Effector CD4-positive, alpha-beta T cell (primary cell): ENCODE results near the gene SAFB.

Source experiments
- DNase-seq: peaks from one replicate; pipeline ENCODE4 v3.0.0-alpha.2; 2020
- total RNA-seq: gene quantifications from one replicate; lab custom pipeline; 2026; lab: John Stamatoyannopoulos, UW

The SAFB gene
- total RNA-seq, result 171 reads per million, percentile 91 among the genes with 10 or more reads in this experiment

- DNase-seq, result peak; percentile 99
Observed at GRCh38 chr19:5622465-5623396, at the start of gene SAFB, which contains the start of gene SAFB2. Gene SAFB (plus strand): TSS chr19:5623083. CDS start chr19:5623206, 123 bp downstream. Gene SAFB2 (minus strand): TSS chr19:5622776. CDS start chr19:5622715, 61 bp downstream.

- no peak for DNase-seq
Observed at GRCh38 chr19:5575590-5575989, 47.3 kb upstream of the SAFB start.

GRCh38 chr19:5578097-5578846, 44.6 kb upstream of the SAFB start:
- peak; percentile 65 for DNase-seq

- DNase-seq, result no peak
Observed at GRCh38 chr19:5579286-5579685, 43.6 kb upstream of the SAFB start.

- no peak for DNase-seq
Observed at GRCh38 chr19:5579697-5580096, 43.2 kb upstream of the SAFB start.

- no peak for DNase-seq
Observed at GRCh38 chr19:5580161-5580571, 42.7 kb upstream of the SAFB start.

GRCh38 chr19:5585461-5586299, 37.2 kb upstream of the SAFB start:
- DNase-seq, result no peak

- no peak for DNase-seq
Observed at GRCh38 chr19:5586300-5587070, 36.4 kb upstream of the SAFB start.

- no peak for DNase-seq
Observed at GRCh38 chr19:5587071-5587455, 35.8 kb upstream of the SAFB start.

- DNase-seq, result no peak
Observed at GRCh38 chr19:5587661-5588060, 35.2 kb upstream of the SAFB start.

- DNase-seq, result no peak
Observed at GRCh38 chr19:5588441-5588840, 34.4 kb upstream of the SAFB start.

GRCh38 chr19:5588906-5589676, 33.8 kb upstream of the SAFB start:
- no peak for DNase-seq

GRCh38 chr19:5590151-5590864, 32.6 kb upstream of the SAFB start:
- no peak for DNase-seq

GRCh38 chr19:5590865-5591154, 32.1 kb upstream of the SAFB start:
- DNase-seq, result no peak

- no peak for DNase-seq
Observed at GRCh38 chr19:5591476-5591875, 31.4 kb upstream of the SAFB start.

- no peak for DNase-seq
Observed at GRCh38 chr19:5592531-5593342, 30.1 kb upstream of the SAFB start.

- no peak for DNase-seq
Observed at GRCh38 chr19:5593343-5594255, 29.3 kb upstream of the SAFB start.

- DNase-seq, result no peak
Observed at GRCh38 chr19:5594521-5594950, 28.3 kb upstream of the SAFB start.

GRCh38 chr19:5595129-5595528, 27.8 kb upstream of the SAFB start:
- DNase-seq, result no peak
